Cortex of kidney (tissue), 1 donor: ENCODE data around the gene GSTK1.
"Not testable (repeated sequence)": the region's sequence is repeated elsewhere in the genome, so short reads cannot be mapped to it uniquely, and the experiment has no call there.

Experiments used
- DNase-seq: peaks from one replicate; lab custom pipeline; 2025; lab: John Stamatoyannopoulos, UW

The GSTK1 gene

GRCh38 chr7:143263266-143264195, at the start of gene GSTK1:
Gene GSTK1 (plus strand): TSS chr7:143263441. CDS start chr7:143263514, 73 bp downstream.
- no peak for DNase-seq

- not testable (repeated sequence) for DNase-seq
Observed at GRCh38 chr7:143213478-143213877, 49.8 kb upstream of the GSTK1 start.

DNA sequence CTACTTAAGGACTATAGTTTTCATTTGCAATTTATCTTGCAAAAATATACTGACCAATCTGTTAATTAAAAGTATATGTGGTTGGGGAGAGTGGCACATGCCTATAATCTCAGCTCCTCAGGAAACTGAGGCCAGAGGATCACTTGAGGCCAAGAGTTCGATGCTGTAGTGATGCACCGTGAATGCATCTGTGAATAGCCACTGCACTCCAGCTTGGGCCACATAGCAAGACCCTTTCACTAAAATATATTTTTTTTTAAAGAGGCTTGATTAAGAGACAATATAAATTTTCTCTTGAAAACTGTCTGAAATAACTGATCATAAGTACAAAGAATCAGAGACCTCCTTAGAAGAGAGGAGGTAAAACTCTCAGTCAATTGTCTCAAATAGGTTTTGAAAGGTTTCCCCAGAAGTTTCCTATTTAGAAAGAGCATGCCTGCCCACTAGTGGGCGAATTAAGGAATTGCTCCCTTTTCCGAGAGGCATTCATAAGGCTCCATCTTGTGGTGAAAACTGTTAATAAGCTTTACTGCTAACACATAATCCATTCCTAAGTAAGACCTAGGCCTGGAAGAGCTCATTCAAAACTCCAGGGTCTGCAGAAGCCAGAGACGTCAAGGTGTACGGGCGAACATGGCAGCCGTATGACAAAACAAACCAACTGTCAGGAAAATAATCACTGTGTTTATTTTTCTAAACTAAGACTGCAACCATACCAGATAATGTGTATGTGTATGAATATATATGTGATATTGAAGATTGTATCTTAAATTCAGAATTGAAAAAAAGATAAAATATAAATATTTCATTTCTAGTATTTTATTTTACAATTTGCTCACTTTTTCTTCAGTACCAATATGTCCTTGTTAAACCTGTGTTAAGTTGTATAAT, 48.2 kb upstream of the GSTK1 start:
- no peak for DNase-seq

DNA sequence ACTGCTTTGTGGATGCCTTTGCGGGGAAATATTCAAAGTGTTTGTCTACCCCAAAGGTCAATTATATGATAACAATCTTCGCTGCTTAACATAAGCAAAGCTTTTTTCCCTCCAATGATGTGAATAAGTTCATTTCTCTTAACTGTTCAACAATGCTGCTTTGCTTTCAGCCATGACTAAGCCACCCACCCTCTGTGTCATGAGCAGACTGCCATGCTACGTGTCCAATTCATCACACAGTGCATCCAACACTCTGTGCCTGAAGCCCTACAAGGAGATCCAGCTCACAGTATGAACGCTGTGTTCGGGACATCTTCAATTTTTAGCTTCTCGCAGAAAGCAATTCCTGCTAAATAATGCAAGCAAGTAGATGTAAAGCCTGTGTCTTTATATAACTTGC, 47.1 kb upstream of the GSTK1 start:
- DNase-seq, result no peak

- DNase-seq, result no peak
Observed at GRCh38 chr7:143216686-143217085, 46.6 kb upstream of the GSTK1 start.

DNA sequence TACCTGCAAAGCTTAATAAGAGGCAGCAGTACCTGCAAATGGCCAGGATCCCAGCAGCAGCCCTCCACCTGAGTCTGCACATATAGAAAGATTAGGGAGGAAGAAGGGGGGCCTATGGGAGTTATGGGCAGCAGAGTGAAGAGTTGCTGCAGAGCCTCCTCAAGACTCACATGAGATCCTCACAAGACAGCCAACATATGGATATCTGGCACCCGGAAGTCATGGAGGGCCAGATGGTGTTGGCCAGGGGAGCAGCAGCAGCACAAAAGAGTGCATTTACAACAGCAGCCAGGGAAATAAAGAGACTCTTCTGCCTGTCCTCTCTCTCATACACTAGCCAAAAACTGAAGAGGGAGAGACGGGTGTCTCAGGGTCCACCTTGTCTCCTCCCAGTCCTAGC, 45.4 kb upstream of the GSTK1 start:
- no peak for DNase-seq

- no peak for DNase-seq
Observed at GRCh38 chr7:143221286-143221685, 42.0 kb upstream of the GSTK1 start.

DNA sequence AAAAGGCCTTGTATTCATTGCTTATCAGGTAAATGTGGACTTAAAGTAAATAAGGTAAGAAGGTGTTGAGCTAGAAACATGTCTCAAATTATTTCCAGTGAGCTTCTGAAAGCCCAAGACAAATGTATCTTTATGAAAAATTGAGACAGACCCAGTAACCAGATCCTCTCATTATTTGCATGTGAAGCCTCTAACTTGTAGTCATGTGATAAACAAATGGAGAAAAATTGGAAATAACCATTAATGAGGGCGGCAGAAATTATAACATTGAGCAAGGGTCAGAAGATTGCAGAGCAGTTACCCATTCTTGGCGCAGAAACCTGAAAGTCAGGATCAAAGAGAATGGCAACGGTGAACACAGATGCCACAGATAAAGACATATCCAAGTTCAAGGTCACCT, 41.5 kb upstream of the GSTK1 start, which contains the start of gene TAS2R40:
Gene TAS2R40 (plus strand): TSS at position 301 of the 400 bp plus-strand sequence. CDS start 42 bp downstream, at position 343.
- DNase-seq, result no peak

GRCh38 chr7:143222782-143223181, 40.5 kb upstream of the GSTK1 start:
- DNase-seq, result no peak

- DNase-seq, result no peak
Observed at GRCh38 chr7:143223784-143224183, 39.5 kb upstream of the GSTK1 start.

GRCh38 chr7:143225047-143225446, 38.2 kb upstream of the GSTK1 start:
- DNase-seq, result no peak

GRCh38 chr7:143227806-143228205, 35.4 kb upstream of the GSTK1 start:
- DNase-seq, result no peak

- no peak for DNase-seq
Observed at GRCh38 chr7:143229054-143229790, 34.0 kb upstream of the GSTK1 start.

DNA sequence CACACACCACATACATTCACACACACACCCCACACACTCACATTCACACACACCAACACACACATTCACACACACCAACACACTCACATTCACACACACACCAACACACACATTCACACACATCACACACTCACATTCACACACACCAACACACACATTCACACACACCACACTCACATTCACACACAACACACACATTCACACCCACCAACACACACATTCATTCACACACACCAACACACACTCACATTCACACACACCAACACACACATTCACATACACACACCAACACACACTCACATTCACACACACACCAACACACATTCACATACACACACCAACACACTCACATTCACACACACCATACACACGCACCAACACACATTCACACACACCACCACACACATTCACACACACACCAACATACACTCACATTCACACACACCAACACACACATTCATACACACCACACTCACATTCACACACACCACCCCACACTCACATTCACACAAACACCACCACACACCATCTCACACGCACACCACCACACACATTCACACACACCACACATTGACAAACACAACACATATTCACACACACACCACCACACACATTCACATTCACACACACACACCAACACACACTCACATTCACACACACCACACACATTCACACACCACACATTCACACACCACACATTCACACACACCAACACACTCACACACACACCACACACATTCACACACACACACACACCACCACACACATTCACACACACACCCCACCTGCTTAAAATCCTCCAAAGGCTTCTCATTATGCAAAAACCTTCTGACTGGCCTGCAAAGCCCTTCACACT, 32.4 kb upstream of the GSTK1 start:
- DNase-seq, result no peak

DNA sequence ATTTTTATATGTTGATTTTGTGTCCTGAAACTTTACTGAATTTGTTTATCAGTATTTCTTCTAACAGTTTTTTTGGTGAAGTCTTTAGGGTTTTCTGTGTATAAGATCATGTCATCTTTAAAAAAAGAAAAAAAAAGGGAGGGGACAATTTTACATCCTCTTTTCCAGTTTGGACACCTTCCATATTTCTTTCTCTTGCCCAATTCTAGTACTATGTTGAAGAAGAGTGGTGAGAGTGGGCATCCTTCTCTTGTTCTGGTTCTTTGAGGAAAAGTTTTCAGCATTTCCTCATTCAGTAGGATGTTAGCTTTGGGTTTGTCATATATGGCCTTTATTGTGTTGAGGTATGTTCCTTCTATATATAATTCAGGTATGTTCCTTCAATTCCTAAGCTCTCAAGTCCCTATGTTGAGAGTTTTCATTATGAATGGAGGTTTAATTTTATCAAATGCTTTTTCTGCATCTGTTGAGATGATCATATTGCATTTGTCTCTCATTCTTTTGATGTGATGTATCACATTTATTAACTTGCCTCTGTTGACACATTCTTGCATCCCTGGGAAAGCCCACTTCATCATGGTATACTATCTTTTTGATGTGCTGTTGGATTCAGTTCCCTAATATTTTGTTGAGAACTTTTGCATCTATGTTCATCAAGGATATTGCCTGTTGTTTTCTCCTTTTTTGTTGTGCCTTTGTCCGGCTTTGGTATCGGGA, 29.3 kb upstream of the GSTK1 start:
- DNase-seq, result no peak

DNA sequence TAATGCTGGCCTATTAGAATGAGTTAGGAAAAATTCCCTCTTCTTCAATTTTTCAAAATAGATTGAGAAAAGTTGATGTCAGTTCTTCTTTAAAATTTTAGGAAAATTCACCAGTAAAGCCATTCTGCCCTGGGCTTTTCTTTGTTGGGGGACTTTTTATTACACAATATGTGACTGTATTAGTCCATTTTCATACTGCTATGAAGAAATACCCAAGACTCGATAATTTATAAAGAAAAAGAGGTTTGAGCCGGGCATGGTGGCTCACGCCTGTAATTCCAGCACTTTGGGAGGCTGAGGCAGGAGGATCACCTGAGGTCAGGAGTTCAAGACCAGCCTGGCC, 28.7 kb upstream of the GSTK1 start:
- no peak for DNase-seq

DNA sequence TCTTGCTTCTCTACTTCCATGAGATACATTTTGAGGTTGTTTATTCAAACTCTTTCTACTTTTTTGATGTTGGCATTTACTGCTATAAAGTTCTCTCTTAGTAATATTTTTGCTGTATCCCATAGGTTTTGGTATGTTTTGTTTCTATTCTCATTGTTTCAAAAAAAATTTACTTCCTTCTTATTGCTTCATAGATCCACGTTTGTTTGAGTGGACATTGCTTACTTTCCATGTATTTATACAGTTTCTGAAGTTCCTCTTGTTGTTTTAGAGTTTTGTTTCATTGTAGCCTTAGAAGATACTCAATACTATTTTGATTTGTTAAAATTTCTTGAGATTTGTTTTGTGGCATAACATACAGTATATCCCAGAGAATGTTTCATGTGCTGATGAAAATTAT, 27.7 kb upstream of the GSTK1 start:
- no peak for DNase-seq

- DNase-seq, result no peak
Observed at GRCh38 chr7:143236408-143236990, 26.7 kb upstream of the GSTK1 start.

GRCh38 chr7:143237366-143237765, 25.9 kb upstream of the GSTK1 start:
- DNase-seq, result no peak
